HUES64 (cell line): ENCODE measurements around the gene UNC13C.

Source experiments
- H3K27ac ChIP-seq: 2 replicates; pipeline ENCODE4 v1.7.0; 2013; ENCODE audit warnings: low read depth, low read length, inconsistent platforms
- H3K27me3 ChIP-seq: 2 replicates; pipeline ENCODE4 v1.6.1; 2013; ENCODE audit warnings: mild to moderate bottlenecking, low read length; ENCODE audit not compliant: insufficient read depth
- H3K36me3 ChIP-seq: 2 replicates; pipeline ENCODE4 v1.6.1; 2013; ENCODE audit warnings: mild to moderate bottlenecking, low read length; ENCODE audit not compliant: insufficient read depth
- H3K4me1 ChIP-seq: 2 replicates; pipeline ENCODE4 v1.6.1; 2013; ENCODE audit warnings: mild to moderate bottlenecking, low read length, moderate library complexity; ENCODE audit not compliant: insufficient read depth
- H3K4me3 ChIP-seq: 2 replicates; pipeline ENCODE4 v1.5.1; 2013; ENCODE audit warnings: mild to moderate bottlenecking, low read length, moderate library complexity
- H3K9ac ChIP-seq: 2 replicates; pipeline ENCODE4 v1.6.1; 2013; ENCODE audit warnings: mild to moderate bottlenecking, low read depth, low read length
- H3K9me3 ChIP-seq: 2 replicates; pipeline ENCODE4 v1.6.1; 2013; ENCODE audit warnings: low read depth, low read length; ENCODE audit not compliant: insufficient read depth
- WGBS: fragments of 150-250, 120-280 bp; methylation state at CpG from one replicate; pipeline ENCODE4 v1.1.7; 2013; ENCODE audit warnings: missing lambda C conversion rate; 5-methylcytosine and 5-hydroxymethylcytosine counted together

The UNC13C gene

DNA sequence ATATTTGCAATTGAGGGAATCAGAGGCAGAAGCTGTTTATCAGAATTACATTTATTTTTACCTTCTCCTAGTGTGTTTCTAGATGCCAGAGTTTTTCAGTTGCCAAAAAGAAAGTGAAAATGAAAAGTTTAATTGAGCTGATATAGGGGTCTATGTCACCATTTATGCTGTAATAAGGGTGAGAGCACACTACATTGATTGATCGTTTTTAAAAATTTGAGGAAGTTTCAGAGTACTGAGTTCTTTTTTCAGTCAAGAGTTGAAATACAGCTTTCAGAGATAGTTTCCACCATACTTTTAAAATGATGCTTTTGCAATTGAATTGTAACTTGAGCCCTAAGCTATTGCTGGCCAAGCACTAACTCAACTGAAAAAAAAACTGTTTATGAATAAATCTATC, 326.9 kb downstream of the UNC13C start:
- Histone ChIP-seq H3K36me3 (no peaks in the 10 kb centered on the region), H3K4me1 (peaks cover 14% of the 10 kb centered on the region), H3K4me3 (no peak overlapping the region), H3K27ac (no peak overlapping the region), H3K9me3 (no peaks in the 10 kb centered on the region), H3K9ac (no peak overlapping the region), H3K27me3 (no peaks in the 10 kb centered on the region)
- WGBS, result 95% methylated on average over 1 of the region's 1 CpG

GRCh38 chr15:54307252-54307902, 329.1 kb downstream of the UNC13C start:
- Histone ChIP-seq H3K36me3 (no peaks in the 10 kb centered on the region), H3K9ac (no peak overlapping the region), H3K27ac (no peak overlapping the region), H3K27me3 (no peaks in the 10 kb centered on the region), H3K9me3 (no peaks in the 10 kb centered on the region), H3K4me3 (no peak overlapping the region), H3K4me1 (peaks cover 16% of the 10 kb centered on the region)
- WGBS, result 93% methylated on average over 3 of the region's 3 CpGs

- no peak overlapping the region for H3K9ac ChIP-seq
- H3K4me1 ChIP-seq, result peaks cover 22% of the 10 kb centered on the region
- H3K27me3 ChIP-seq, result no peaks in the 10 kb centered on the region
- 89% methylated on average over 2 of the region's 2 CpGs for WGBS
- no peak overlapping the region for H3K4me3 ChIP-seq
- H3K27ac ChIP-seq, result no peak overlapping the region
- H3K36me3 ChIP-seq, result no peaks in the 10 kb centered on the region
- no peaks in the 10 kb centered on the region for H3K9me3 ChIP-seq
Observed at GRCh38 chr15:54307926-54308325, 329.7 kb downstream of the UNC13C start.

- Histone ChIP-seq H3K4me1 (peaks cover 10% of the 10 kb centered on the region; the same call in 1 of the 2 replicates), H3K36me3 (no peaks in the 10 kb centered on the region), H3K27ac (no peak overlapping the region), H3K27me3 (no peaks in the 10 kb centered on the region), H3K9me3 (no peaks in the 10 kb centered on the region), H3K4me3 (no peak overlapping the region), H3K9ac (no peak overlapping the region)
Observed at GRCh38 chr15:54312528-54312927, 334.3 kb downstream of the UNC13C start.

- Histone ChIP-seq H3K27me3 (no peaks in the 10 kb centered on the region), H3K9me3 (no peaks in the 10 kb centered on the region), H3K27ac (no peak overlapping the region), H3K9ac (no peak overlapping the region), H3K4me1 (peaks cover 10% of the 10 kb centered on the region), H3K4me3 (no peak overlapping the region), H3K36me3 (no peaks in the 10 kb centered on the region)
- 91% methylated on average over 6 of the region's 6 CpGs for WGBS
Observed at GRCh38 chr15:54321426-54321825, 343.2 kb downstream of the UNC13C start.

GRCh38 chr15:54322341-54322740, 344.1 kb downstream of the UNC13C start:
- no peaks in the 10 kb centered on the region for H3K36me3 ChIP-seq
- no peak overlapping the region for H3K27ac ChIP-seq
- peaks cover 11% of the 10 kb centered on the region for H3K4me1 ChIP-seq
- H3K4me3 ChIP-seq, result no peak overlapping the region
- WGBS, result 90% methylated on average over 1 of the region's 1 CpG
- no peaks in the 10 kb centered on the region for H3K9me3 ChIP-seq
- no peaks in the 10 kb centered on the region for H3K27me3 ChIP-seq
- no peak overlapping the region for H3K9ac ChIP-seq

- Histone ChIP-seq H3K36me3 (no peaks in the 10 kb centered on the region), H3K4me3 (no peak overlapping the region), H3K27ac (no peak overlapping the region), H3K4me1 (no peaks in the 10 kb centered on the region), H3K9ac (no peak overlapping the region), H3K27me3 (no peaks in the 10 kb centered on the region), H3K9me3 (no peaks in the 10 kb centered on the region)
- 82% methylated on average over 2 of the region's 2 CpGs for WGBS
Observed at GRCh38 chr15:54345301-54345700, 367.1 kb downstream of the UNC13C start.

- Histone ChIP-seq H3K4me3 (no peak overlapping the region), H3K9ac (no peak overlapping the region), H3K27me3 (no peaks in the 10 kb centered on the region), H3K27ac (no peak overlapping the region), H3K4me1 (no peaks in the 10 kb centered on the region), H3K36me3 (no peaks in the 10 kb centered on the region), H3K9me3 (no peaks in the 10 kb centered on the region)
- 95% methylated on average over 6 of the region's 7 CpGs for WGBS
Observed at GRCh38 chr15:54345827-54346226, 367.6 kb downstream of the UNC13C start.

- no peak overlapping the region for H3K27ac ChIP-seq
Observed at GRCh38 chr15:54347082-54347827, 369.0 kb downstream of the UNC13C start.

GRCh38 chr15:54353726-54354125, 375.5 kb downstream of the UNC13C start:
- WGBS, result 83% methylated on average over 2 of the region's 2 CpGs

More at GRCh38 chr15:54347082-54347827, 369.0 kb downstream of the UNC13C start:
- WGBS, result 91% methylated on average over 3 of the region's 3 CpGs
- Histone ChIP-seq H3K27me3 (no peaks in the 10 kb centered on the region), H3K4me1 (no peaks in the 10 kb centered on the region), H3K9me3 (no peaks in the 10 kb centered on the region), H3K9ac (no peak overlapping the region), H3K36me3 (no peaks in the 10 kb centered on the region), H3K4me3 (no peak overlapping the region)

GRCh38 chr15:54354341-54354740, 376.1 kb downstream of the UNC13C start:
- H3K27ac ChIP-seq, result no peak overlapping the region
- WGBS, result 89% methylated on average over 1 of the region's 1 CpG

More at GRCh38 chr15:54353726-54354125, 375.5 kb downstream of the UNC13C start:
- Histone ChIP-seq H3K9me3 (0 out of 2 replicates have a peak, but pooled peaks cover 3% of the 10 kb centered on the region), H3K4me1 (no peaks in the 10 kb centered on the region), H3K4me3 (no peak overlapping the region), H3K36me3 (no peaks in the 10 kb centered on the region), H3K27ac (no peak overlapping the region), H3K27me3 (no peaks in the 10 kb centered on the region), H3K9ac (no peak overlapping the region)

More at GRCh38 chr15:54354341-54354740, 376.1 kb downstream of the UNC13C start:
- Histone ChIP-seq H3K36me3 (no peaks in the 10 kb centered on the region), H3K9ac (no peak overlapping the region), H3K4me3 (no peak overlapping the region), H3K9me3 (peaks cover 7% of the 10 kb centered on the region; the same call in 1 of the 2 replicates), H3K27me3 (no peaks in the 10 kb centered on the region), H3K4me1 (no peaks in the 10 kb centered on the region)
